ENCODE data around the gene NEO1.

NEO1 gene

DNA sequence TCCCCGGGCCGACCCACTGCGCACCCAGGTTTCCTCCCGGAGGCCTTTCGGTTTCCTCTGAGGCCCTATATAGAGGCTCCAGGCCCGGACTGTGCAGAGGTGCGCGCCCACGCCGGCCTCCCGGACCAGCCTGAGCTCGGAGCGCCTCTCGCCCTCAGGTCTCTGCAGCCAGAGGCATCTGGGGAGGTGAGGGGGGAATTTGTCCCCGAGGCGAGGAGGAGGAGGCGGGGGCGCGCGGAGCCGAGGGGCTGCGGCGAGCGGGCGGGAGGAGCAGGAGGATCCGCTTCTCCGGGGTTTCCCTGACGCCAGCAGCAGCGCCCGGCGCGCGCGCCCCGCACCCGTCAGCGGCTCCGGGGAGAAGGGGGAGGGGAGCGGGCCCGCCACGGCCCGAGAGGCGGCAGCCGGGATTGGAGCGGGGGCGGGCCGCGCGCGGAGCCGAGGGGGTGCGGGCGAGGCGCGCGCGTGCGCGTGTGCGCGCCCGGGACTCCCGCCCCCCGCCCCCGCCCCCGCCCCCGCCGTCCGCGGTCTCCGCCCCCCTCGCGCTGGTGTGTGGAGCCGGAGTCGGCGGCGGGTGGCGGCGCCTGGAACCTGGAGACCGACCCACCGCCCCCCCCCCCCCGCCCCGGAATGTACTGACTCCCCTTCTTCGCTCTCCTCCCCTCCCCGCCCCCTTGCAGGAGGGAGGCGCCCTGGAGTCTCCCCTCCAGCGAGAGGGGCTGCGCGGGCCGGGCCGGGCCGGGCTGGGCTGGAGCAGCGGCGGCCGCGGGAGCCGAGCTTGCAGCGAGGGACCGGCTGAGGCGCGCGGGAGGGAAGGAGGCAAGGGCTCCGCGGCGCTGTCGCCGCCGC is at the start of gene NEO1:
Gene NEO1, plus strand, starts transcription at position 657 of the 846 bp plus-strand sequence. CDS start 213 bp downstream, outside the sequence.
- Mint-ChIP-seq H3K27me3 (no peaks in the 10 kb centered on the region), H3K4me1 (peaks cover 8% of the 10 kb centered on the region), H3K4me3 (peak within 1 kb of the TSS; percentile 87), H3K9me3 (no peaks in the 10 kb centered on the region), H3K27ac (ENCODE audit: low read depth) (peak within 1 kb of the TSS; percentile 42), H3K36me3 (ENCODE audit: insufficient read depth) (no peaks in the 10 kb centered on the region)
- DNase-seq (ENCODE audit: low spot score in 2 of 2), result peak; percentile 59 to 78
- peak; percentile 72 for ATAC-seq (replicated peaks; ENCODE audit: extremely low read depth, poor library complexity, severe bottlenecking)

DNA sequence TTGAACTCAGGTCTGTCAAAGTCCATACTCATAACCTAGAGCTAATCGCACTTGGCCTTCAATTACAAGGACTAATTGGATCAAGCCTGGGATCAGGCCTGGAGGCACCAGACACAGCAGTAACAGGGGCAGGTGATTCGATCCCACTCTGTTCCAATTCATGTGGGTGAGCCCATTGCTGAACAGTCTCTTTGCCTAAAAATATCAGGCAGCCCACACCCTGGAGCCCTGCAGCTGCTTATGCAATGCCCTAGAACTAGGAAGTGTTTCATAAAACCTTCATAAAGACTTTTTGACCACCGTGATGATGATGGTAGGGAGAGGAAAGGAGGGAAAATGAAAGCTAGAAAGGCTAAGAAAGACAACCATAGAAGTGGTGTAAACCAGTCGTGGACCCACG is 47.8 kb upstream of the NEO1 start:
- H3K27me3 Mint-ChIP-seq, result peaks cover 48% of the 10 kb centered on the region
- no peak overlapping the region for H3K4me3 Mint-ChIP-seq
- no peaks in the 10 kb centered on the region for H3K9me3 Mint-ChIP-seq

GRCh38 chr15:73005032-73005431 is 47.2 kb upstream of the NEO1 start:
- Mint-ChIP-seq H3K4me3 (no peak overlapping the region), H3K36me3 (ENCODE audit: insufficient read depth) (no peaks in the 10 kb centered on the region), H3K9me3 (no peaks in the 10 kb centered on the region), H3K27me3 (peaks cover 45% of the 10 kb centered on the region), H3K27ac (ENCODE audit: low read depth) (no peak overlapping the region), H3K4me1 (no peaks in the 10 kb centered on the region)
- DNase-seq (ENCODE audit: low spot score in 2 of 2) (no peak), ATAC-seq (replicated peaks; ENCODE audit: extremely low read depth, poor library complexity, severe bottlenecking) (no peak)

More for the DNA sequence above, 47.8 kb upstream of the NEO1 start:
- ATAC-seq (replicated peaks; ENCODE audit: extremely low read depth, poor library complexity, severe bottlenecking) (no peak), DNase-seq (ENCODE audit: low spot score in 2 of 2) (no peak)
- Mint-ChIP-seq H3K27ac (ENCODE audit: low read depth) (no peak overlapping the region), H3K36me3 (ENCODE audit: insufficient read depth) (peaks cover 1% of the 10 kb centered on the region), H3K4me1 (no peaks in the 10 kb centered on the region)

DNA sequence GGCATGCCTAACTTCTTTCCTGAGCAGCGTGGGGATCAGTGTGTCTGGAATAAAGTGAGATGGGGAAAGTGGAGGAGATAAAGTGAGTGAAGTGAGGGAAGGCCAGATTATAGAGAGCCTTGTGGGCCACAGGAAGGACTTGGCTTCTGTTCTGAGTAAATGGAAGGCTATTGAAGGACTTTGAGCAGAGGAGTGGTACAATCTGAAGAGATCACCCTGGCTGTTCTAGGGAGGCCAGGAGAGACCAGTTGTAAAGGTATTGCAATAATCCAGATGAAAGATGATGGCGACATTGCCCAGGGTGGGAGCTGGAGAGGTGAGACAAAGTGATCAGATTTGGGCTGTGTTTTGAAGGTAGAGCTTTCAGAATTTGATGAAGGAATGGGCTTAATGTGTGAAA is 46.8 kb upstream of the NEO1 start:
- no peaks in the 10 kb centered on the region for H3K36me3 Mint-ChIP-seq (ENCODE audit: insufficient read depth)
- H3K27me3 Mint-ChIP-seq, result peaks cover 42% of the 10 kb centered on the region
- H3K4me3 Mint-ChIP-seq, result no peak overlapping the region
- H3K4me1 Mint-ChIP-seq, result no peaks in the 10 kb centered on the region
- H3K9me3 Mint-ChIP-seq, result no peaks in the 10 kb centered on the region
- DNase-seq (ENCODE audit: low spot score in 2 of 2), result no peak
- ATAC-seq (replicated peaks; ENCODE audit: extremely low read depth, poor library complexity, severe bottlenecking), result no peak
- H3K27ac Mint-ChIP-seq (ENCODE audit: low read depth), result no peak overlapping the region

DNA sequence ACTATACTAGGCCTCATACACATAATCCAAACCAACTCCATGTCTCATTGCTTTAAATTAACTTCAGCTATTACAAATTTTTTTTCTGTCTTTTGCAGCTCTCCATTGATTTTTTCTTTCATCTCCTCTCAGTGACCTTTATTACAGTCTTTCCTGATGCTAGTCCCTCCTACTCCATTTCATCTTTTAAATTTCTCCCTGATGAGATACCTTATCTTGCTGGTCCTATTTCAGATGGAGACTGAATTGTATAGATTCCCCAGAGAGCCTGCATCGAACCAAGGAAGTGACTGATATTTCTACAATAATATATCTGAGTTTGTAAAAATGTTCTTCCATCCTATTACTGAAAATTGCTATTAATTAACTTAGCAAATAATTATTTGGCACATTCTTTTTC is 45.7 kb upstream of the NEO1 start:
- Mint-ChIP-seq H3K9me3 (no peaks in the 10 kb centered on the region), H3K27ac (ENCODE audit: low read depth) (no peak overlapping the region), H3K36me3 (ENCODE audit: insufficient read depth) (no peaks in the 10 kb centered on the region), H3K27me3 (peaks cover 42% of the 10 kb centered on the region), H3K4me3 (no peak overlapping the region), H3K4me1 (no peaks in the 10 kb centered on the region)
- DNase-seq (ENCODE audit: low spot score in 2 of 2) (no peak), ATAC-seq (replicated peaks; ENCODE audit: extremely low read depth, poor library complexity, severe bottlenecking) (no peak)

DNA sequence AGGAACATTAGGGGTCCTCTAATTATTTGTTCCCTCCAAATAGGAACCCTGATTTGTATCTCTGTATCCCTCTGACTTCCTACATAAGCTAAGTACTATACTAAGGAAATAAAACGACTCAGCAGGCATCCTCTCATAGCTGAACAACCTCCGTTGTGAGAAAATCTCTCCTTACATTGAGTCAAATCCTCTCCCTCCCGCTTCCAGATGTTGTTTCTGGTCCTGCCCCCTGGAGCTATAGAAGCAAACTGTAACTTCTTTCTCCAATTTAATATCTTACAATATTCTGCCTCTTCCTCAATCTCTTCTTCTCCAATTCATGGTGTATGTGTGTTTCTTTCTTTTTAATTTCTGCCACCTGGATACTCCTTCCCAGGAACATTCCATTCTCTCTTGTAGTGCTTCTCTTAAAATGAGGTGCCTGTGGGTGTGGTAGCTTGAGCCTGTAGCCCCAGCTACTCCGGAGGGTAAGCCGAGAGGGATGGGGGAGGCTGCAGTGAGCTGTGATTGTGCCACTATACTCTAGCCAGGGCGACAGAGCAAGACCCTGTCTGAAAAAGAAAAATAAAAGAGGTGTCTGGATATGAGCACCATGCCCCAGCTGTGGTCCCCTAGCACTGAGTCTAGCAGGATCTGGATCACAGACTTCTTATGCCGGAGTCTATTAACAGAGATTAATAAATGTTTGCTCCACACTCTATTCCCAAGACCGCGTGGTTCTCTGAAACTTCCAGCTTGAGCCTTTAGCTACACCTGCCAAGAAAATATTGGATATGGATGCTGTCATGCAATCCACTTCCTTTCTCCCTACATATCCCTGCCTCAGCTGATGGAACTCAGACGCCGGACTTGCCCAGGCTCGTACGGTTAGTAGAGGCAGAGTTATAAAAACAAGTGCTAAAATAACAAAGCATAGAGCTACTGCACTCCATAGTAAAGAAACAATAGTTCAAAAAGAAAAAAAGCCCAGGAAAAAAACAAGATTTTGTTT is 42.9 kb upstream of the NEO1 start:
- no peak for DNase-seq (ENCODE audit: low spot score in 2 of 2)
- Mint-ChIP-seq H3K36me3 (ENCODE audit: insufficient read depth) (no peaks in the 10 kb centered on the region), H3K4me3 (no peak overlapping the region), H3K27me3 (peaks cover 42% of the 10 kb centered on the region), H3K27ac (ENCODE audit: low read depth) (no peak overlapping the region), H3K9me3 (no peaks in the 10 kb centered on the region), H3K4me1 (no peaks in the 10 kb centered on the region)
- ATAC-seq (replicated peaks; ENCODE audit: extremely low read depth, poor library complexity, severe bottlenecking), result no peak

DNA sequence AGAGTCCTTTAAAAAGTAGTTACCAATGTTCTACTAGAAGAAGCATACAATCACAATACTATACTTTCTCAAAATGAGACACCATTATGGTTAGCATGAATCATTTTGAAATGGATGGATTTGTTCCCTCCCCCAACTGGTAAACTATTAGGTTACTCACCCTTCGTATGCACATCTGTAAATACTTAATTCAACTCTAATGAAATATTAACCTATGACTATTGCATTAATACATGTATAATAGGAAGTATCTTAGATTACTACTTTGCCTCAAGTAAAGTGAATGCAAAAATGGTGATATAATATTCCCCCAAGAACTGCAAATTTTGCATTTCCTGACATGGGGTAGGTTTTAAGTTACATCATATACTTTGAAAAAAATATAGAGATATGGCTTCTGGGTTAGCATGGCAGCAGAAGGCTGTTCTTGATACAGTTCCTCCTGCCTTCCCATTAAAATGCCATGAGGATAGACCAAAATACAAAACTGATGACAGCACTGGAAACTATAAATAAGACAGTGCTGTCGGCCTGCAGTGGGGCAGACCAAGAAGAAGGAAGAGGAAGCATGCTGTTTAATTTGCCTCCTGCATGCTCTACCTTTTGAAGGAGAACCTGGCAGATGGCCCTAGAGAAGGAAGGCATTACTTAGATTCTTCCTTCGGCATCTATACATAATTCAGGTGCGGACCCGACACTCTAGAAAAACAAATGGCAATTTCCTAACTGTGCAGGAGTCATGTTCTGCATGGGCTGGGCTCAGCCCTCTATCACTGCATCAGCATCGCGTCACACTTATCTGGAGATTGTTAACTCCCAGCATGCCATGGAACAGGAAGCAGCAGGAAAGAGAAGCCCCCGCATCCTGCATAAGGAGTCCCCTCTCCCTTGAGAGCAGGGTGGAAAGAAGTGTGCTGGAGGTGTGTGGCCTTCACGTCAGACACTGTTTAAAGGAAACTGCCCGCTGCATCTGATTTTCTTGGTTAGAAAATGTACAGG is 41.8 kb upstream of the NEO1 start:
- H3K4me3 Mint-ChIP-seq, result no peak overlapping the region
- H3K36me3 Mint-ChIP-seq (ENCODE audit: insufficient read depth), result no peaks in the 10 kb centered on the region
- H3K27ac Mint-ChIP-seq (ENCODE audit: low read depth), result no peak overlapping the region
- no peaks in the 10 kb centered on the region for H3K4me1 Mint-ChIP-seq
- ATAC-seq (replicated peaks; ENCODE audit: extremely low read depth, poor library complexity, severe bottlenecking), result no peak
- peaks cover 32% of the 10 kb centered on the region for H3K27me3 Mint-ChIP-seq
- no peak for DNase-seq (ENCODE audit: low spot score in 2 of 2)
- H3K9me3 Mint-ChIP-seq, result no peaks in the 10 kb centered on the region

DNA sequence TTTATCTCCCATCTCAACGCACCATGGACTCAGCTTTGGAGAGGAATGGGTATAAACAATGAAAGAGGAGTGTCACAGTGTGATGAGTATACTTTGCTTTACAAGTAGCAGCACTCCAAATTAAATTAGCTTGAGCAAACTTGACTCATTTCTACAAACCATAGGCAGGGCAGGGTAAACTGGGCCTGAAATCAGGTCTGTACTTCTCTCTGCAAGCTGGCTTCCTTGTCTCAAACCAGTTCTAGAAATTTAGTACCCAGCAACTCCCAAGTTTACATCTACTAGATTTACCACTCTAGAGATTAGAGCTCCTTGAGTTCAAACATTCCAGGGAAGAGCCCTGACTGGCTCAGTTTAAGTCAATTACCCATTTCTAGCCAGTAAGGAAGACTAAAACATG is 37.4 kb upstream of the NEO1 start:
- H3K36me3 Mint-ChIP-seq (ENCODE audit: insufficient read depth), result no peaks in the 10 kb centered on the region
- H3K9me3 Mint-ChIP-seq, result no peaks in the 10 kb centered on the region
- H3K4me1 Mint-ChIP-seq, result no peaks in the 10 kb centered on the region
- DNase-seq (ENCODE audit: low spot score in 2 of 2), result no peak
- H3K27me3 Mint-ChIP-seq, result peaks cover 14% of the 10 kb centered on the region
- no peak for ATAC-seq (replicated peaks; ENCODE audit: extremely low read depth, poor library complexity, severe bottlenecking)
- H3K27ac Mint-ChIP-seq (ENCODE audit: low read depth), result no peak overlapping the region
- H3K4me3 Mint-ChIP-seq, result no peak overlapping the region

DNA sequence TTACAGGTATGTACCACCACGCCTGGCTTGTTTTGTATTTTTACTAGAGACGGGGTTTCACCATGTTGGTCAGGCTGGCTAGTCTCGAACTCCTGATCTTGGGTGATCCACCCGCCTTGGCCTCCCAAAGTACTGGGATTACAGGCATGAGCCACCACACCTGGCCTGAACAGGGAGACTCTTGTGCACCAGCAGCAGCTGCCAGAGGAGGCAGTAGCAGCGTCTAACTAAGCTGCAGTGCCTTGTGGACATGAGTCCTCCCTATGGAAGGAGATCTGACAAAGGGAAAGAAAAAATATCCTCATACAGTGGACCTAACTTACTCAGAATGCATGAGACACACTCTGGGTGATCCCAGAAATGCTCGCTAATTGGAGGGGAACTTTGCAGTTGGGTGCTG is 36.8 kb upstream of the NEO1 start:
- DNase-seq (ENCODE audit: low spot score in 2 of 2) (no peak), ATAC-seq (replicated peaks; ENCODE audit: extremely low read depth, poor library complexity, severe bottlenecking) (no peak)
- H3K4me1 Mint-ChIP-seq, result no peaks in the 10 kb centered on the region
- H3K27me3 Mint-ChIP-seq, result peaks cover 20% of the 10 kb centered on the region
- H3K27ac Mint-ChIP-seq (ENCODE audit: low read depth), result no peak overlapping the region
- no peaks in the 10 kb centered on the region for H3K9me3 Mint-ChIP-seq
- H3K36me3 Mint-ChIP-seq (ENCODE audit: insufficient read depth), result no peaks in the 10 kb centered on the region
- no peak overlapping the region for H3K4me3 Mint-ChIP-seq

DNA sequence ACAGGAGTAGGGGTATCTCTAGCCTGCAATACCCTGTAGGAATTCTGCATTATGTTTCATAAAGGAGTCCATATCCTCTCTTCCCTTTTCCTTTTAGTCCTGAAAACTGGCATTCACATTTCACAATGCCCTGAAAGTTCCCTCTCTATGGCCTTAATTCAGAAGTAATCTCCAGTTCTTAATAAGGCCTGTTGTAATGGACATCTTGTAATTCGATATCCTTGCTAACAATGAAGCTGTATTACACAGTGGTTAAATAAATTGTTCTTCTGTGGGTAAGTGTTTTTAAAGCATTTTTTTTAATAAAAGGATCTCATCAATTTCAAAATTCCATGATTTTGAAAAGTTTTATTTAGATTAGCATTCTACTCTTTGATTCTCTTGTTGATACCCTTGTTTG is 34.3 kb upstream of the NEO1 start:
- ATAC-seq (replicated peaks; ENCODE audit: extremely low read depth, poor library complexity, severe bottlenecking), result no peak
- H3K4me1 Mint-ChIP-seq, result no peaks in the 10 kb centered on the region
- no peak overlapping the region for H3K27ac Mint-ChIP-seq (ENCODE audit: low read depth)
- peaks cover 43% of the 10 kb centered on the region for H3K27me3 Mint-ChIP-seq
- H3K9me3 Mint-ChIP-seq, result no peaks in the 10 kb centered on the region
- H3K36me3 Mint-ChIP-seq (ENCODE audit: insufficient read depth), result no peaks in the 10 kb centered on the region
- no peak for DNase-seq (ENCODE audit: low spot score in 2 of 2)
- H3K4me3 Mint-ChIP-seq, result no peak overlapping the region

DNA sequence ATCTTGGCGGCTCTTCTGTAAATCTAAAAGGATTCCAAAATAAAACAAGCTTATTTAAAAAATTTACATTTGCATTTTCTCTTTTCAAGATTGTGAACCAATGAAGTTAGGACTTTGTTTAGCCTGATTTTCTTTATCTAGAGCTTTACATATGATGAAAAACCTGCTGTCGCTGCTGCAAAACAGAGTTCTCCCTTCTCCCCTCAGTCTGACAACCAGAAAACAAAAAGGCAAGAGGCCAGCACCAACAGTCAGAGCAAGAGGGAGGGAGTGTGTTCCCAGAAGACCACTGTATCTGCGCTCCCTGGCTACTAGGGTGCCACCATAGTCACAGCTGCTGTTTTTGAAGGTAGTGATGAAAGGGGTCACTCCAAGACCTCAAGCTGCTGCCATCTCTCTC is 33.1 kb upstream of the NEO1 start:
- H3K27me3 Mint-ChIP-seq, result peaks cover 46% of the 10 kb centered on the region
- H3K4me1 Mint-ChIP-seq, result no peaks in the 10 kb centered on the region
- no peak overlapping the region for H3K4me3 Mint-ChIP-seq
- DNase-seq (ENCODE audit: low spot score in 2 of 2) (no peak), ATAC-seq (replicated peaks; ENCODE audit: extremely low read depth, poor library complexity, severe bottlenecking) (no peak)
- H3K9me3 Mint-ChIP-seq, result no peaks in the 10 kb centered on the region
- H3K27ac Mint-ChIP-seq (ENCODE audit: low read depth), result no peak overlapping the region
- H3K36me3 Mint-ChIP-seq (ENCODE audit: insufficient read depth), result no peaks in the 10 kb centered on the region

DNA sequence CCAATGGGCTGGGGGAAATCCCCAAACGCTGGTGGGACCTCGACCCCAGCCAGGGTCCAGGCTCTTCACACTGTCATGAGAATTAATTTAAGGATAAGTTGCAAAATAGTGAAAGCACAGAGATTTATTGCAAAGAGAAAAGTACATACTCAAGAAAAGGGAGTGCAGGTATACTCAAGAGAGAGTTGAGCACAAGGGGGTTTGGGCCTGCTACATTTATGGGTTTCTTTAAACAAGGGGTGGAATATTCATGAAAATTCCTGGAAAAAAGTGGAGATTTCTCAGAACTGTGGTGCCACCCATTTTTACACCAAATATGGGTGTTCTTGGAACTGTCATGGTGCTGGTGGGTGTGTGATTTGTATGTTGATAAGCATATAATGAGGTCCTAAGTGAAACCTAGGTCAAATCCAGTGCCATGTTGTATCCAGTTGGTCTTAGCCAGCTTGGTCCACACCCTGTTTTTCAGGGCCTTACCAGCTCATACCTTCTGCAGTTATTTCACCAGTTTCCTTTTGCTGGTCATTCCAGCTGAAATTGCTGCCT is 32.6 kb upstream of the NEO1 start:
- no peak overlapping the region for H3K4me3 Mint-ChIP-seq
- H3K4me1 Mint-ChIP-seq, result no peaks in the 10 kb centered on the region
- H3K9me3 Mint-ChIP-seq, result no peaks in the 10 kb centered on the region
- DNase-seq (ENCODE audit: low spot score in 2 of 2), result no peak
- H3K27ac Mint-ChIP-seq (ENCODE audit: low read depth), result no peak overlapping the region
- no peak for ATAC-seq (replicated peaks; ENCODE audit: extremely low read depth, poor library complexity, severe bottlenecking)
- H3K27me3 Mint-ChIP-seq, result peaks cover 46% of the 10 kb centered on the region
- no peaks in the 10 kb centered on the region for H3K36me3 Mint-ChIP-seq (ENCODE audit: insufficient read depth)
